Stimulated activated naive CD4-positive, alpha-beta T cell (primary cell): Measurements from ENCODE around the gene ERG28.
"Not testable (repeated sequence)": the region's sequence is repeated elsewhere in the genome, so short reads cannot be mapped to it uniquely, and the experiment has no call there.

Experiments
- DNase-seq, 6 experiments: peaks; one replicate each; lab custom pipeline; 2025; lab: John Stamatoyannopoulos, UW

Gene ERG28

DNA sequence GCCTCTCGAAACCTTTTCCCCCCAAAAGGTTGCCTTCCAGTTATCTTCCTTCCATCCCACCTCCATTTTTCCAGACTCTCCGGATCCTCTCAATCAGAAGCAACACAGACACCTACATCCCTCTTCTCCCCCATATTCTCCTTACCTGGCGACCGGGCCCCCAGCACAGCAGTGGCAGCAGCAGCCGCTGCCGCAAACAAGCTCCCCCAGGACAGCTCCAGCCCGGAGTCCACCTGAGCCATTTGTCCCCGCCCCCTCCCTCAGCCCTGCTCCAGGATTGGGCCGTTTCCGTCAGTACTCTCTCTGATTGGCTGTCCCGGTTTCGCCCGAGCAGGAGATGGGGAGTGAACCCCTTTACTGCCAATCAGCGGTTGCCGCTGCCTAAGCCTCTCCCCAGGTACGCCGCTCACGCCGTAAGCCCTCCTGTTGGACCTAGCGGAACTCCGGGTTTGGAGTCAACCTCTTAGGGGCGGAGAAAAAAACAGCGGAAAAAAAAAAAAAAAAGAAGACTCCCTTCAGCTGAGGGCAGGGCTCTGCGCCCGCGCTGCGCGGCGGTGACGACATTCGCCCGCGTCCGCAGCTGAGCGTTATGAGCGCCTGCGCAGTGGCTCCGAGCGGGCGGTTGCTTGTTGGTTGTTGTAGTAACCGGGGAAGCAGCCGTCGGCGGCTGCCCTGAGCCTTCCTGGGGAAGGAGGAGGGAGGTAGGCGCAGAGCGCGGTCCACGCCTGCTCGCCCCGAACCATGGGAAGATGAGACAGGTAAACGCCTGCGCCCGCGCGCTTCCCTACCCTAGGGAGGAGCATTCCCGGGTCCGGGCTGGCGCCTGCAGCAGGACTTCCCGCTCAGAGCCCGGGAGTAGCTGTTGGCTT is at the start of gene ERG28, which contains the start of gene TTLL5:
ERG28 (minus strand) TSS at position 247 of the 869 bp plus-strand sequence. CDS start 3,374 bp downstream, outside the sequence.
TTLL5 (plus strand) TSS at position 617 of the 869 bp plus-strand sequence. CDS start 1,904 bp downstream, outside the sequence.
- DNase-seq: peak; percentile 95 to 99 (median 97)

DNA sequence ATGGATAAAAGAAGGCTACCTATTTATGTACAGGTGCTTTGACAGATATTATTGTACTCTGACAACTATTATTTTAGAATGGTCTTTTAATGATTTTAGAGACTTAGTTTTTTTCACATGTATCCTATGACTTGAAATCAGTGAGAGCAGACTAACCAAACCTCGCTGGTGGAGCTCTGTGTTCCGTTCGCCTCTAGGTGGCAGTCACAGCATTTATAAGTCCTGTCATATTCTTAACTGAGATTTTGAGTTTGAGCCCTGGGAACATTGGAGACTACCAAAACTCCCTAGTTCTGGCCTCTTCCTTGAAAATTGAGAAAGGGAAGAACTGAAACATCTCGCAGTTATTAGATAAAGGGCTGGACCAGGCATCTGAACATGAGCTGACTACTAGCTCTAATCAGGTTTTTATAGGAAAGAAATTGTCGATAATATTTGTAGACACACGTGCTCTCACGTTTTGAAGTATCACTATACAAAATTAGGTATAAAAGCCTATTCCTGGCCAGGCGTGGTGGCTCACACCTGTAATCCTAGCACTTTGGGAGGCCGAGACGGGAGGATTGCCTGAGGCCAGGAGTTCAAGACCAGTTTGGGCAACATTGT is 48.6 kb upstream of the ERG28 start:
- peak; percentile 7 to 65 (median 39) for DNase-seq

DNA sequence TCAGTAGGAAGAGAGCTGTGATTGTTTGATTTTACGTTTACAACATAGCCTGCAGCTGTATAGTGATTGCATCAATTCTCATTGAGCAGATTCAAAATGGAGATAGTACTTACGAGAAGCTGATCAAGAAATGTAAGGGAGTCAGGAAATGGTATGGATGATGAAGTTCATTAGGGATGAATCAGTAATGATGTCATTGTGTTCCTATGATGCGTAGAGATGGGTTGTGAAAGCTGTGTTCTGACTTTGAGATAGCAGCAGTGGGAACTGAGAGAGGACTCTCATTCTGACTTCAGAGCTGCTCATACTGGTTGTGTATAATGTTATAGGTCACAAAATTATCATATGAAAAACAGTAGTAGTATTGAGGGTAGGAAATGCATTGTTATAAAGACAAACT is 44.3 kb upstream of the ERG28 start:
- DNase-seq: no peak

GRCh38 chr14:75703467-75703866 is 42.8 kb upstream of the ERG28 start:
- DNase-seq: no peak

DNA sequence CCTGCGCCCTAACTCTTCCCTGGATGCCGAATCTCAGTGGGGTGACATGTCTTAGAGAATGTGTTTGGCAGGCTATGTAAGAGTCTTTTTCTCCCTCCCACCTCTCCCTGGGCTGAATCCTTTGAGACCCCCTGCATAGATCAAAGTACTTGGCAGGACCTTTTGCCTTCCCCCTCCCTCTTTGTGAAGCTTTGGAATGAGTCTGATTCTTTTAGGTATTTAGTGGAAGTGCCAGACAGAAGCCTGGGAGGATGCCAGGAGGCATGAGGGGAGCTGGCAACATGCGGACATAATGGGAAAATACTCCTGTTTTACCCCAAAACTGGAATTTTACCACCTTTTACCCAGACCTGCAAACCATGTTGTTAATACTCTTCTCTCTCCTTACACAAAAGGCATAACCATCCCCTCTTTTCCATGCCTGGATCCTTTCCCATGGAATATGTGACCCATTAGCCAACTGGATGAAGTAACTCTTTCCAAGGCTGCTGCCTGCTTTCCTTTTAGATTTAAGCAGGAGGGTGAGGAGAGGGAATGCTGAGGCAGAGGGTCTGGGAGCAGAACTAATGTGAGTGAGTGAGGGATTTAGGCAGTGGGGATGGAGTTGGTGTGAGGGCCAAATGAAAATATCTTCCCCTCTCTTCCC is 42.1 kb upstream of the ERG28 start:
- DNase-seq: no peak

DNA sequence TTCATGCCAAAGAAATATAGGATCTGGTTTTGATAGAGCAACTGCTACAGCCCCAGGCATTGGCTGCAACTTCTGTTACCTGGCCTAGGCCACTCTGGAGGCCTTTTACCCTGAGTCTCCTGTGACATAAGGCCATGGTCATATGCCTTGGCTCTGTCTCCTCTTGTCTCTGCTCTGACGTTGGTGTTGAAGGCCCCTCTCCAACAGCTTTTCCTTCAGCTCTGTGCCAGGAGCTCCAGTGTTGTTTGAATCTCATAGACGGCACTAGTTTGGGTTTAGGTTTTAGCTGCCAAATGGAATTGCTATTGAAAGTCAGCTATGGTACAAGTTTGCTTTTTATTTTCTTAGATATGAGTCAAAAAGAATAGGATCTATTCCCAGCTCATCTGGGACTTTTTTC is 41.4 kb upstream of the ERG28 start:
- DNase-seq: no peak

- no peak for DNase-seq
Observed at GRCh38 chr14:75700295-75700694, 39.6 kb upstream of the ERG28 start.

GRCh38 chr14:75699331-75699730 is 38.7 kb upstream of the ERG28 start:
- DNase-seq: no peak

DNA sequence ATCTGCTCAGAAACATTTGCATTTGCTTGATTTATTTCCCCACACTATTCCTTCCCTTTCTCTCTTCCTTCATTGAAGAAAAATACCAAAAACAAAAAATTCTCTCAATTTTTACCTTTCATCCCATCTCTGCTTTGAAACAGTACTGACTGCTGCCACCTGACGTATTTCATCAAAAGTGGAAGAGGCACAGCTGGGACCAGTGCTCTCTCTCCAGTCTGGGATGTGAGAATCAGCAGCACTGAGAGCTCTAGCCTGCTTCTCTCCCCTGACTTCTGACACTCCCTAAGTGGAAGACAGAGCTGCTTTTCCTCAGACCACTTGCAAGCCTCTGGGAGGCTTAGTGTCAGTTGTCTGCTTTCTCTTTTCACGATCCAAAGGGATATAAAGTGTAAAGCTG is 37.2 kb upstream of the ERG28 start:
- DNase-seq: no peak

GRCh38 chr14:75697386-75697785 is 36.7 kb upstream of the ERG28 start:
- DNase-seq: no peak

DNA sequence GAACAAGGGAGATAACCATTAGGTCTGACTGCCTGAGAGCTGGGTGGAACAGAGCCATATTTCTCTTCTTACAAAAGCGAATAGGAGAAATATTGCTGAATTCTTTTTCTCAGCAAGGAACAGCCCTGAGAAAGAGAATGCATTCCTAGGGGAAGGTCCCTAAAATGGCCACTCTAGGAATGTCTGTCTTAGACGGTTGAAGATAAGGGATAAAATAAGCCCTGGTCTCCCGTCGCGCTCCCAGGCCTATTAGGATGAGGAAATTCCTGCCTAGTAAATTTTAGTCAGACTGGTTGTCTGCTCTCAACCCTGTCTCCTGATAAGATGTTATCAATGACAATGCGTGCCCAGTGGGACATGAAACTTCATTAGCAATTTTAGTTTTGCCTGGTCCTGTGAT is 34.3 kb upstream of the ERG28 start:
- not testable (repeated sequence) for DNase-seq

GRCh38 chr14:75690010-75690409 is 29.3 kb upstream of the ERG28 start:
- no peak for DNase-seq

DNA sequence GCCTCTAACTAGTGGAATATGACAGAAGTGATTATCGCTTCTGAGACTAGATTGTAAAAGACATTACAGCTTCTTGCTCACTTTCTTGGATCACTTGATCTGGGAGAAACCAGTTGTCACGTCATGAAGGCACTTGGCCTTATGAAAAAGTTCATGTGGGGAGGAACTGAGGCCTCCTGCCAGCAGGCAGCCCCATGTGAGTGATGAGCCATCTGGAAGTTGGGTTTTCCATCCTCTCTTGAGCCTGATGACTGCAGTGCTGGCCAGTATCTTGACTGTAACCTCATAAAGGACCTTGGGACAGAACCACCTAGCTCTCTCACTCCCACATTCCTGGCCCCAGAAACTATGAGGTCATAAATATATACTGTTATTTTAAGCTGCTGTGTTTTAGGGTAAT is 28.3 kb upstream of the ERG28 start:
- no peak for DNase-seq

GRCh38 chr14:75685910-75686309 is 25.2 kb upstream of the ERG28 start:
- DNase-seq: no peak

DNA sequence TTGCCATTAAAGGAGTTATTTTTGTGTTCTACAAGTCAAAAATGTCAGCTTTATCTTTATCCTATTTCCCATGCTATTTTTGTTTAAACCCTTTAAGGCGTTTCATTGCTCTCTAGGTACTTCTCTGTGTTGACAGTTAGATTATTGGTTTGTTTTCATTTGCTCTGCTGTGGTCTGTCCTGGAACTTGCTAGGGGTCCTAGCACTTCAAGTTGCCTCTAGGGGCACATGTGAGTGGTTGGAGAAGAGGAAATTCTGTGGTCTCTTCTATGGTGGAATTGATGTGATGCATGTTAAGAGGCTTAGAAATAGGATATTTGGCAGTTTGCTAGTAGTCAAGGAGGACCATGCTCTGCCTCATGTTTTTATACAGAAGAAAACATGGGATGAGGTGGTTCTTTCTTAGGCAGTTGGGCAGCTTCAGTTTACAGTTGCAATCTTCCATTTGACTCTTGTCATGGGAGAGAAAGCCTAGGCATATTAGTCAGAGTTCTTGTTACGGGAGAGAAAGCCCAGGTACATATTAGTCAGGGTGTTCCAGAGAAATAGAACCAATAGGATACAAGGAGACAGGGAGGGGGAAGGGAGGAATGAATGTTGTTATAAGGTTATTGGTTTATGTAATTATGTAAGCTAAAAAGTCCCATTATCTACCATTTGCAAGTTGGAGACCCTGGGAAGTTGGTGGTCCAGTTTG is 14.7 kb upstream of the ERG28 start:
- DNase-seq: no peak

GRCh38 chr14:75673345-75674035 is 12.8 kb upstream of the ERG28 start:
- no peak for DNase-seq

DNA sequence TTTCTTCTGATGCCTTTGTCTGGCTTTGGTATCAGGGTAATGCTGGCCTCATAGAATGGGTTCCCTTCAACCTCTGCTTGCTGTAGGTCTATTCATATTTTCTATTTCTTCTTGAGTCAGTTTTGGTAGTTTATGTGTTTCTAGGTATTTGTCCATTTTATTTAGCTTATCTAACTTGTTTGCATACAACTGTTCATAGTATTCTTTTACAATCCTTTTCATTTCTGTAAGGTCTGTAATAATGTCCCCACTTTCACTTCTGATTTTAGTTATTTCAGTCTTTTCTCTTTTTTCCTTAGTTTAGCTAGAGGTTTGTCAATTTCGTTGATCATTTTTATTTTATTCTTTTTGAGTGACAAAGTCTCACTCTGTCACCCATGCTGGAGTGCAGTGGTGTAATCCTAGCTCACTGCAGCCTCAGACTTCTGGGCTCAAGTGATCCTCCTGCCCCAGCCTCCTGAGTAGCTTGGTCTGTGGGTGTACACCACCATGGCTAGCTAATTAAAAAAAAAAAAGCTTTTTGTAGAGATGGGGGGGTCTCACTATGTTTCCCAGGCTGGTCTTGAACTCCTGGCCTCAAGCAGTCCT is 12.0 kb upstream of the ERG28 start:
- DNase-seq: no peak

- no peak for DNase-seq
Observed at GRCh38 chr14:75667099-75667765, 6.6 kb upstream of the ERG28 start.

- DNase-seq: no peak
Observed at GRCh38 chr14:75662966-75663365, 2.3 kb upstream of the ERG28 start.

GRCh38 chr14:75661499-75661814 is 781 bp upstream of the ERG28 start:
- DNase-seq: no peak

GRCh38 chr14:75660238-75660629 is 442 bp downstream of the ERG28 start:
- no peak for DNase-seq
